Neural crest cell (in vitro differentiated cells): ENCODE results near the gene FYCO1. TPM values are rescaled to one million over a fixed set of nuclear protein-coding genes. Genes with fewer than 3 reads are reported as not detected.

ENCODE experiments used
- DNase-seq: peaks from one replicate; pipeline ENCODE4 v3.0.0; 2021; ENCODE audit warnings: low read depth, mixed read lengths, low spot score
- H3K27ac Mint-ChIP-seq: one replicate; pipeline ENCODE4 v1.8.0; 2021; ENCODE audit warnings: mild to moderate bottlenecking, mixed read lengths; ENCODE audit not compliant: unreplicated experiment
- H3K27me3 Mint-ChIP-seq: 2 replicates; pipeline ENCODE4 v1.8.0; 2021; ENCODE audit warnings: low read depth, mild to moderate bottlenecking, mixed read lengths
- H3K36me3 Mint-ChIP-seq: 2 replicates; pipeline ENCODE4 v1.8.0; 2021; ENCODE audit warnings: low read depth, mild to moderate bottlenecking, mixed read lengths
- H3K4me1 Mint-ChIP-seq: 2 replicates; pipeline ENCODE4 v1.8.0; 2021; ENCODE audit warnings: mixed read lengths
- H3K4me3 Mint-ChIP-seq: one replicate; pipeline ENCODE4 v1.8.0; 2021; ENCODE audit warnings: mild to moderate bottlenecking, mixed read lengths
- H3K9me3 Mint-ChIP-seq: 2 replicates; pipeline ENCODE4 v1.8.0; 2021; ENCODE audit warnings: mixed read lengths
- CTCF ChIP-seq: fragments of 200-600 bp; sonication (generic); conservative IDR thresholded peaks from 2 replicates; pipeline ENCODE4 v1.5.0; 2021; ENCODE audit warnings: antibody characterized with exemption, mild to moderate bottlenecking
- total RNA-seq: library from RNA; stranded (reverse); gene quantifications from 2 replicates; pipeline ENCODE4 v1.2.1, GENCODE V29; 2021

Gene FYCO1
- total RNA-seq, 1 donor from 2014 or later, result 9.7 TPM

DNA sequence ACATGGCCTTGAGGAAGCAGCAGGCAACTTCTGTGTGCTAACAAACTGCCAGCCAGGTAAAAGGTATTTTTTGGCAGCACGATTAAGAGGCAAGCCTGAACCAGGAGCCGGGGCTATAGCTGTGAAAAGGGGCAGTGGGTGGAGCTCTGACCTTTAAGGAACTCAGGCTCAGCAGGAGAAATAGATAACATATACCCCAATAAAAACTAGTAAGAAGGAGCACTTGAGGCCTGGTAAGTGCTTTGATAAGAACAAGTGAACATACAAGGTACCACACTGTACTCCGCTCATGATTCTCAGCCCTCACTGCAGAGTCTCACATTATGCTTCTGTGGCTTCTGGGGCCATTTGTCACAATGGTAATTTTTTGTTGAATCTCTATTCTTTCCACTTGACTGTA lies 5.4 kb downstream of the FYCO1 start:
- no peaks in the 10 kb centered on the region for H3K27me3 Mint-ChIP-seq
- no peak overlapping the region for H3K27ac Mint-ChIP-seq

GRCh38 chr3:45988804-45989203 lies 6.8 kb downstream of the FYCO1 start:
- H3K4me1 Mint-ChIP-seq, result peaks cover 20% of the 10 kb centered on the region
- TF ChIP-seq CTCF, result no peak
- no peaks in the 10 kb centered on the region for H3K9me3 Mint-ChIP-seq
- no peaks in the 10 kb centered on the region for H3K27me3 Mint-ChIP-seq
- no peak overlapping the region for H3K4me3 Mint-ChIP-seq
- peaks cover 4% of the 10 kb centered on the region for H3K36me3 Mint-ChIP-seq
- no peak for DNase-seq
- H3K27ac Mint-ChIP-seq, result no peak overlapping the region

More for the DNA sequence above, 5.4 kb downstream of the FYCO1 start:
- Mint-ChIP-seq H3K9me3 (no peaks in the 10 kb centered on the region), H3K4me3 (no peak overlapping the region), H3K36me3 (peaks cover 4% of the 10 kb centered on the region), H3K4me1 (peaks cover 24% of the 10 kb centered on the region)
- no peak for DNase-seq
- no peak for TF ChIP-seq CTCF

GRCh38 chr3:45988362-45988761 lies 7.3 kb downstream of the FYCO1 start:
- H3K4me1 Mint-ChIP-seq, result peaks cover 20% of the 10 kb centered on the region
- no peak overlapping the region for H3K27ac Mint-ChIP-seq
- DNase-seq, result no peak
- peaks cover 4% of the 10 kb centered on the region for H3K36me3 Mint-ChIP-seq
- no peaks in the 10 kb centered on the region for H3K27me3 Mint-ChIP-seq
- H3K4me3 Mint-ChIP-seq, result no peak overlapping the region
- no peak for TF ChIP-seq CTCF
- no peaks in the 10 kb centered on the region for H3K9me3 Mint-ChIP-seq

DNA sequence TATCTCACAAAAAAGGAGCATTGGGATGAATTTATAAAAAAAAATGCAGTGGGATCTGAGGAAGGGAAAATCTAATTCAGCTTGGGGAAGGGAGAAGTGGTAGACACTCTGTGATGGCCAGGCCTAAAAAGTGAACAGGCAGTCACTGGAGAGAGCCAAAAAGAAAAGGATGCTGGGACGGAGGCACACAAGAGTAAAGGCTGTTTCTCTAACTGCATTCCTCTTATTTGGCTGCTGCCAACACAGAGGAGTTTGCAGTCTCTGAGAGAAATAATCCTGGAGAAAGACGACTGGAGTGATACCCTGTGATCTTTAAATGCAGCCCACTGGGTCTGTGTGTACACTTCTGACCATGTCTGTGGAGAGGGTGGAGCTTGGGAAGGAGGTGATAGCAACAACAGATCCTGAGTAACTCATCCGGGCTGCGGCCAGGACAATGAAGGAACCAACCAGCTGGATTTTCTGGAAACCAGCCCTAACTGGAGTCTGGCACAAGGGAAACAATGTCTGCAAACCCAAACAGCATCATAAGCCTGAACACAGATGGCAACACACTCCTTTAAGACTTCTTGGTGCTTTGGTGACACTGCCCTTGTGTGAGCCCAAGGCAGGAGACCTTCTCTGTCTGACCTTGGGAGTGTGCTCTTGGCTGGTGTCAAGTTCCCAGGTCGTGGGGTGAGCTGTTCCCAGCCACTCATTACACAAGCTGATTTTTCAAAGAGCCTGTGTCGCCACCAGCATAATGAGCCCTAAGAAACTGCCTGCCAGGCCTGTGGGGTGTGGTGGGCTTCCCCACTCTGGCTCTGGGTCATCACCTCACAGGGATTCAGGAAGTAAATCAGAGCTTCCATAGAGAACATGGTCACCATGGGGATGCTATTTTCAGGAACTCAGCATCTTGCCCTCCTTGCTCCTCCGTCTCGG lies 8.0 kb downstream of the FYCO1 start:
- TF ChIP-seq CTCF, result no peak
- H3K9me3 Mint-ChIP-seq, result no peaks in the 10 kb centered on the region
- no peak overlapping the region for H3K4me3 Mint-ChIP-seq
- no peak overlapping the region for H3K27ac Mint-ChIP-seq
- peaks cover 15% of the 10 kb centered on the region for H3K4me1 Mint-ChIP-seq
- DNase-seq, result no peak
- no peaks in the 10 kb centered on the region for H3K36me3 Mint-ChIP-seq
- H3K27me3 Mint-ChIP-seq, result no peaks in the 10 kb centered on the region

- Mint-ChIP-seq H3K27ac (peak overlapping the region; percentile 76), H3K4me1 (peaks cover 15% of the 10 kb centered on the region), H3K36me3 (no peaks in the 10 kb centered on the region), H3K27me3 (no peaks in the 10 kb centered on the region), H3K4me3 (no peak overlapping the region), H3K9me3 (no peaks in the 10 kb centered on the region)
- no peak for DNase-seq
- TF ChIP-seq CTCF, result no peak
Measured at GRCh38 chr3:45986303-45986982, 9.2 kb downstream of the FYCO1 start.
